HG02571 (cell line): ENCODE results near the gene MYH15.
"Not testable (repeated sequence)": the region's sequence is repeated elsewhere in the genome, so short reads cannot be mapped to it uniquely, and the experiment has no call there.

Experiments used
- ATAC-seq: cut with Tn5 transposase; IDR thresholded peaks from one replicate; pipeline ENCODE4 v1.9.1; 2021; ENCODE audit warnings: mild to moderate bottlenecking, moderate library complexity; ENCODE audit not compliant: unreplicated experiment

Gene MYH15

GRCh38 chr3:108391917-108392593 lies 118.3 kb downstream of the MYH15 start:
- ATAC-seq: no peak

GRCh38 chr3:108389372-108389771 lies 121.0 kb downstream of the MYH15 start:
- no peak for ATAC-seq

- peak; percentile 74 for ATAC-seq
Observed at GRCh38 chr3:108388136-108389132, 122.0 kb downstream of the MYH15 start.

- ATAC-seq: no peak
Observed at GRCh38 chr3:108387063-108387462, 123.3 kb downstream of the MYH15 start.

GRCh38 chr3:108383306-108383705 lies 127.1 kb downstream of the MYH15 start:
- no peak for ATAC-seq

- ATAC-seq: no peak
Observed at GRCh38 chr3:108381529-108382140, 128.8 kb downstream of the MYH15 start.

- ATAC-seq: no peak
Observed at GRCh38 chr3:108380128-108380795, 130.1 kb downstream of the MYH15 start.

- not testable (repeated sequence) for ATAC-seq
Observed at GRCh38 chr3:108378952-108379342, 131.4 kb downstream of the MYH15 start.

GRCh38 chr3:108378153-108378951 lies 132.0 kb downstream of the MYH15 start:
- no peak for ATAC-seq

GRCh38 chr3:108377384-108377783 lies 133.0 kb downstream of the MYH15 start:
- ATAC-seq: no peak

- no peak for ATAC-seq
Observed at GRCh38 chr3:108376026-108376425, 134.4 kb downstream of the MYH15 start.

- no peak for ATAC-seq
Observed at GRCh38 chr3:108359011-108359410, 151.4 kb downstream of the MYH15 start.

GRCh38 chr3:108357042-108357441 lies 153.4 kb downstream of the MYH15 start:
- no peak for ATAC-seq

- no peak for ATAC-seq
Observed at GRCh38 chr3:108354562-108354961, 155.8 kb downstream of the MYH15 start.

GRCh38 chr3:108352176-108352575 lies 158.2 kb downstream of the MYH15 start:
- ATAC-seq: no peak

- ATAC-seq: no peak
Observed at GRCh38 chr3:108346301-108347227, 163.8 kb downstream of the MYH15 start.

- ATAC-seq: no peak
Observed at GRCh38 chr3:108345492-108346205, 164.7 kb downstream of the MYH15 start.

GRCh38 chr3:108343491-108343890 lies 166.9 kb downstream of the MYH15 start:
- no peak for ATAC-seq
